ENCODE results near the gene PRICKLE1. TPM values are rescaled to one million over a fixed set of nuclear protein-coding genes. Genes with fewer than 3 reads are reported as not detected.

PRICKLE1 gene
- total and polyA plus RNA-seq, 3 donors from 2014 or later = 7.9 to 16.5 (median 11.5) TPM

DNA sequence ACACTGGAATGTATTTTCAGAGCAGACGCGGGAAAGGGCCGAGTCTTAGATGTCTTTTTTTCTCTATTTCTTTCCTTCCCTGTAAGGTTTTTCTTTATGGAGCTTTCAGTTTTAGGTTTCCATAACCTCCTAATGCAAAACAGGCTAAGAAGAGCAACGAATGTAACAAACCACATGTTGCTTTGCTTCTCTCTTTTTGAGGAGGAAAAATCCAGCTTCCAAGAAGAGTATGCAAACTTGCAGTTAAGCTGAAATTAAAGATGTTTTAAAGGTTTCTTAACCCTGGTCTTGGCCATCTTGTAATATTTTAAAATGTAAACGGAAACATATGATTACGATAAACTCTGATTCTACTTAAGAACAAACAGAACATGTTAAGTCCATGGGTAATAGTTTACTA, 86.9 kb downstream of the PRICKLE1 start:
- H3K9me3 ChIP-seq = no peaks in the 10 kb centered on the region
- intact Hi-C loops (cut with DNase I; ENCODE audit: low total_unique reads) = no loop called here
- no peak overlapping the region for H3K4me3 ChIP-seq
- 80 to 83% methylated on average over 6 of the region's 6 CpGs for WGBS, 2 donors
- no peak for TF ChIP-seq POLR2A (IDR thresholded peaks at IDR 0.05)
- TF ChIP-seq, protein P1, sequence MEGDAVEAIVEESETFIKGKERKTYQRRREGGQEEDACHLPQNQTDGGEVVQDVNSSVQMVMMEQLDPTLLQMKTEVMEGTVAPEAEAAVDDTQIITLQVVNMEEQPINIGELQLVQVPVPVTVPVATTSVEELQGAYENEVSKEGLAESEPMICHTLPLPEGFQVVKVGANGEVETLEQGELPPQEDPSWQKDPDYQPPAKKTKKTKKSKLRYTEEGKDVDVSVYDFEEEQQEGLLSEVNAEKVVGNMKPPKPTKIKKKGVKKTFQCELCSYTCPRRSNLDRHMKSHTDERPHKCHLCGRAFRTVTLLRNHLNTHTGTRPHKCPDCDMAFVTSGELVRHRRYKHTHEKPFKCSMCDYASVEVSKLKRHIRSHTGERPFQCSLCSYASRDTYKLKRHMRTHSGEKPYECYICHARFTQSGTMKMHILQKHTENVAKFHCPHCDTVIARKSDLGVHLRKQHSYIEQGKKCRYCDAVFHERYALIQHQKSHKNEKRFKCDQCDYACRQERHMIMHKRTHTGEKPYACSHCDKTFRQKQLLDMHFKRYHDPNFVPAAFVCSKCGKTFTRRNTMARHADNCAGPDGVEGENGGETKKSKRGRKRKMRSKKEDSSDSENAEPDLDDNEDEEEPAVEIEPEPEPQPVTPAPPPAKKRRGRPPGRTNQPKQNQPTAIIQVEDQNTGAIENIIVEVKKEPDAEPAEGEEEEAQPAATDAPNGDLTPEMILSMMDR (IDR thresholded peaks at IDR 0.05) = no peak
- H3K27ac ChIP-seq = no peak overlapping the region
- H3K4me1 ChIP-seq = no peaks in the 10 kb centered on the region
- no peaks in the 10 kb centered on the region for H3K36me3 ChIP-seq (ENCODE audit: low read depth, missing control alignments)
- no peak for DNase-seq
- H3K27me3 ChIP-seq = no peaks in the 10 kb centered on the region

DNA sequence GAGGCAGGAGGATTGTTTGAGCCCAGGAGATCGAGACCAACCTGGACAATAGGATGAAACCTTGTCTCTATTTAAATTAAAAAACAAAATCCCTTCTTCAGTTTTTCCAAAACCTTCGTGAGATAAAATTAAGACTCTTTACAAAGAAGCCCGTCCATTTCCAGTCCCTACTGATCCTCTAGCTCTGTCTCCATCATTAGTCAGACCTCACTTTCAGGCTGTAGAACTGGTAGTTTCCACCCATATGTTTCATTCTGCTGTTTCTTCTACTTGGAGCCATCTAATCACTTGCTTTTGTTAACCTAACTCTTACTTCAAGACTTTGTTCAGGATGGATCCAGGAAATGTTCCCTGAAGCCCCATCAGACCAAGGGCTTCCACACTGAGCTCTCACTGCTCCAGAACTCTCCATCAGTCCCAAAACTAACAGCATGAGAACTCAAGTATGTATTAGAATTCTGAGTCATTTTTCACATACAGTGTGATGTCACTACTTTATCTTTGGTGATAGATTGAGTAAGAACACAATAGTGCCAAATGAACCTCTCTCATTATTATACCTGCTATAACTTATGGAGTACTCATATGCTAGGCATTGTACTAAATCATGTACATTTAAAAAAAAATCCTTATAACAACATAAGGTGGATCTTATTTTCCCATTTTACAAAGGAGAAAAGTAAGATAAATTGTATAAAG, 90.8 kb downstream of the PRICKLE1 start:
- no peaks in the 10 kb centered on the region for H3K9me3 ChIP-seq
- H3K36me3 ChIP-seq (ENCODE audit: low read depth, missing control alignments) = no peaks in the 10 kb centered on the region
- H3K4me3 ChIP-seq = no peak overlapping the region
- WGBS, 2 donors = 90 to 91% methylated on average over 3 of the region's 3 CpGs
- intact Hi-C loops (cut with DNase I; ENCODE audit: low total_unique reads) = no loop called here
- no peak overlapping the region for H3K27ac ChIP-seq
- H3K4me1 ChIP-seq = no peaks in the 10 kb centered on the region
- no peaks in the 10 kb centered on the region for H3K27me3 ChIP-seq
- TF ChIP-seq POLR2A (IDR thresholded peaks at IDR 0.05) = no peak
- TF ChIP-seq, protein P1 (IDR thresholded peaks at IDR 0.05) = no peak
- no peak for DNase-seq

DNA sequence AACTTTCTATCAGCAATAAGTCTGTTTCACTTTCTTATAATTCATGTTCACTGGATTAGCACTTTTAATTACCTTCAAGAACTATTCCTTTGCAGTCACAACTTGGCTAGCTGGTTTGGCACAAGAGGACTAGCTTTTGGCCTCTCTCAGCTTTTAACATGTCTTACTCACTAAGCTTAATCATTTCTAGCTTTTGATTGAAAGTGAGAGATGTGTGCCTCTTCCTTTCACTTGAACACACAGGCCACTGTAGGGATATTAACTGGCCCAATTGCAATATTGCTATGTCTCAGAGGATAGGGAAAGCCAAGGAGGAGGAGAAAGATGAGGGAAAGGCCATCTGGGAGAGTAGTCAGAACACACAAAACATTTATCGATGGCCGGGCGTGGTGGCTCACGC, 92.7 kb downstream of the PRICKLE1 start:
- Histone ChIP-seq H3K27ac (no peak overlapping the region), H3K9me3 (no peaks in the 10 kb centered on the region), H3K27me3 (no peaks in the 10 kb centered on the region), H3K36me3 (ENCODE audit: low read depth, missing control alignments) (no peaks in the 10 kb centered on the region), H3K4me1 (no peaks in the 10 kb centered on the region), H3K4me3 (no peak overlapping the region)
- DNase-seq = no peak
- intact Hi-C loops (cut with DNase I; ENCODE audit: low total_unique reads) = no loop called here
- TF ChIP-seq, protein P1 (IDR thresholded peaks at IDR 0.05) = no peak
- TF ChIP-seq POLR2A (IDR thresholded peaks at IDR 0.05) = no peak
- whole genome bisulfite sequencing, 2 donors = 96 to 100% methylated on average over 4 of the region's 4 CpGs

DNA sequence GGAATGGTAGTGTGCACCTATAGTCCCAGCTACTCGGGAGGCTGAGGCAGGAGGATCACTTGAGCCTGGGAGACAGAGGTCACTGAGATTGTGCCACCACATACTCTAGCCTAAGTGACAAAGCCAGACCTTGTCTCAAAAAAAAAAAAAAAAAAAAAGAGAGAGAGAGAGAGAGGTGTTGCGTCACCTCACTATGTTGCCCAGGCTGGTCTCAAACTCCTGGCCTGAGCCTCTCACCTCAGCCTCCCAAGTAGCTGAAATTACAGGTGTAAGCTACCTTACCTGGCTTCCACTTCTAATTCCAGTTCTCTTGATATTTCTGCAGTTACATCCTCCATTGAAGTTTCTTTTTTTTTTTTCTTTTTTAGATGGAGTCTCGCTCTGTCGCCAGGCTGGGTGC, 94.3 kb downstream of the PRICKLE1 start:
- TF ChIP-seq, protein P1 (IDR thresholded peaks at IDR 0.05) = no peak
- no peak for TF ChIP-seq POLR2A (IDR thresholded peaks at IDR 0.05)
- intact Hi-C loops (cut with DNase I; ENCODE audit: low total_unique reads) = no loop called here
- Histone ChIP-seq H3K4me1 (no peaks in the 10 kb centered on the region), H3K27ac (no peak overlapping the region), H3K4me3 (no peak overlapping the region), H3K27me3 (no peaks in the 10 kb centered on the region), H3K36me3 (ENCODE audit: low read depth, missing control alignments) (no peaks in the 10 kb centered on the region), H3K9me3 (no peaks in the 10 kb centered on the region)
- WGBS, 2 donors = 80 to 95% methylated on average over 4 of the region's 4 CpGs
- no peak for DNase-seq

DNA sequence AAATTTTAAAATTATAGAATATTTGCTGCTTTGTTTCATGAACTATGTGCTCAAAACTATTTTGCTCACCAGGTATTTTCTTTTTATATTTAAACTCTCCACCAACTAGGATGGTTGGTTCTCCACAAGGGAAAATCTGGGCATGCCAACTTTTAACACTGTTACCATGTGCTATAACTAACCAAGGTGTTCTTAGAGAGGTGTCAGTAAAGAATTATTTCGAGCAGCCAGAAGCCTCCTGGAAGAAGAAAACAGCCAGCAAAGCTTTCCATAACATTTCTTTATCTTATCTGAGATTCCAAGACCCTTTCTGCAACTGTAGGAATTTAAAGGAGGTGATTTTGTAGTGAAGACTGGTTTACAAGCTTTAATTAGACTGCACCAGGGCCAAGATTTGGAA, 97.3 kb downstream of the PRICKLE1 start:
- TF ChIP-seq POLR2A (IDR thresholded peaks at IDR 0.05) = no peak
- TF ChIP-seq, protein P1 (IDR thresholded peaks at IDR 0.05) = no peak
- 71 to 79% methylated on average over 1 of the region's 1 CpG for WGBS, 2 donors

More for the DNA sequence above, 97.3 kb downstream of the PRICKLE1 start:
- no peaks in the 10 kb centered on the region for H3K27me3 ChIP-seq
- no peaks in the 10 kb centered on the region for H3K36me3 ChIP-seq (ENCODE audit: low read depth, missing control alignments)
- H3K9me3 ChIP-seq = no peaks in the 10 kb centered on the region
- no peaks in the 10 kb centered on the region for H3K4me1 ChIP-seq
- no peak overlapping the region for H3K4me3 ChIP-seq
- intact Hi-C loops (cut with DNase I; ENCODE audit: low total_unique reads) = no loop called here
- DNase-seq = no peak
- H3K27ac ChIP-seq = no peak overlapping the region

Measured in testis (tissue), 3 donors.